A549 (cell line): ENCODE data around the gene STT3B. TPM values are rescaled to one million over a fixed set of nuclear protein-coding genes. Genes with fewer than 3 reads are reported as not detected.

Source experiments
- ATAC-seq, 2 experiments: fragments of 200-7000 bp in 1 of 2; fragments of >200 bp in 1 of 2; cut with Nextera tagmentation in 1 of 2; cut with Tn5 transposase in 1 of 2; 3 replicates each; pipeline versions ENCODE4 v1.8.0 to v1.9.1; 2018 to 2020; ENCODE audit warnings: mild to moderate bottlenecking in 1 of 2, moderate library complexity in 1 of 2
- CTCF ChIA-PET: fragments of 300-600 bp; sonication (Branson Sonifier 250); formaldehyde crosslinking; extraction: SDS; loops from one replicate; lab custom pipeline; 2021; ENCODE audit warnings: antibody characterized with exemption, inconsistent platforms; lab: Yijun Ruan, JAX
- POLR2A ChIA-PET: fragments of 350-600 bp; formaldehyde crosslinking; extraction: SDS; loops from one replicate; lab custom pipeline; 2021; ENCODE audit warnings: antibody characterized with exemption, inconsistent platforms; lab: Yijun Ruan, JAX
- DNase-seq, 2 experiments: peaks; one replicate each; pipeline versions ENCODE4 v3.0.0 to v3.0.0-alpha.2; 2011 to 2016; ENCODE audit warnings: low read depth in 1 of 2, low spot score in 1 of 2
- FAIRE-seq: peaks from 2 replicates; lab custom pipeline; 2011; peaks lifted over from hg19 to GRCh38; lab: Jason Lieb, UNC
- H3K27ac ChIP-seq, 2 experiments: fragments of >200 bp; sonication (Bioruptor Twin); formaldehyde crosslinking; 3 replicates each; pipeline ENCODE4 v1.5.1; 2016 to 2017
- H3K4me1 ChIP-seq: fragments of >200 bp; sonication (Bioruptor Twin); formaldehyde crosslinking; 3 replicates; pipeline ENCODE4 v1.6.1; 2016
- H3K4me2 ChIP-seq: fragments of >200 bp; sonication (Bioruptor Twin); formaldehyde crosslinking; 3 replicates; pipeline ENCODE4 v1.6.1; 2016
- H3K4me3 ChIP-seq: fragments of >200 bp; sonication (Bioruptor Twin); formaldehyde crosslinking; 3 replicates; pipeline ENCODE4 v1.5.1; 2016
- H3K9me3 ChIP-seq: fragments of >200 bp; sonication (Bioruptor Twin); formaldehyde crosslinking; 3 replicates; pipeline ENCODE4 v1.6.1; 2016
- EHF ChIP-seq: fragments of 250-450 bp; sonication (Bioruptor Pico); IDR thresholded peaks from 2 replicates; pipeline ENCODE4 v1.5.0; 2020; ENCODE audit warnings: mild to moderate bottlenecking
- FOSB ChIP-seq: fragments of 250-450 bp; sonication (Bioruptor Pico); IDR thresholded peaks from 2 replicates; pipeline ENCODE4 v1.5.0; 2020; ENCODE audit warnings: mild to moderate bottlenecking, moderate library complexity
- FOXS1 ChIP-seq: fragments of 250-450 bp; sonication (Bioruptor Pico); IDR thresholded peaks from 2 replicates; pipeline ENCODE4 v1.5.0; 2020; ENCODE audit warnings: mild to moderate bottlenecking, moderate library complexity
- HDAC2 ChIP-seq: fragments of 200-600 bp; sonication (generic); IDR thresholded peaks from 2 replicates; pipeline ENCODE4 v1.6.1; 2016
- HOXA7 ChIP-seq: fragments of 250-450 bp; sonication (Bioruptor Pico); IDR thresholded peaks from 2 replicates; pipeline ENCODE4 v1.5.0; 2020; ENCODE audit warnings: mild to moderate bottlenecking, moderate library complexity
- HOXB13 ChIP-seq: fragments of 250-450 bp; sonication (Bioruptor Pico); IDR thresholded peaks from 2 replicates; pipeline ENCODE4 v1.5.0; 2020; ENCODE audit warnings: low read depth, mild to moderate bottlenecking, moderate library complexity
- HOXB5 ChIP-seq: fragments of 250-450 bp; sonication (Bioruptor Pico); IDR thresholded peaks from 2 replicates; pipeline ENCODE4 v1.5.0; 2020; ENCODE audit warnings: mild to moderate bottlenecking, moderate library complexity
- KDM1A ChIP-seq: fragments of 200-600 bp; sonication (generic); IDR thresholded peaks from 2 replicates; pipeline ENCODE4 v1.6.1; 2016; ENCODE audit warnings: low read depth, mild to moderate bottlenecking
- KDM5A ChIP-seq: fragments of 200-600 bp; sonication (generic); IDR thresholded peaks from 2 replicates; pipeline ENCODE4 v1.6.1; 2016; ENCODE audit warnings: antibody characterized with exemption, mild to moderate bottlenecking
- MYC ChIP-seq: IDR thresholded peaks from 2 replicates; pipeline ENCODE4 v1.6.1; 2012; ENCODE audit warnings: mild to moderate bottlenecking, inconsistent platforms, low read length, improper control_type of control experiment, borderline replicate concordance
- NFE2L2 ChIP-seq: fragments of 150-350 bp; conservative IDR thresholded peaks from 2 replicates; pipeline ENCODE4 v1.6.1; 2014; ENCODE audit warnings: low read length
- NPAS2 ChIP-seq: fragments of 250-450 bp; sonication (Bioruptor Pico); IDR thresholded peaks from 2 replicates; pipeline ENCODE4 v1.8.0; 2022; ENCODE audit warnings: mild to moderate bottlenecking, moderate library complexity, borderline replicate concordance
- PBX3 ChIP-seq: IDR thresholded peaks from 2 replicates; pipeline ENCODE4 v1.6.1; 2012
- PHF8 ChIP-seq: fragments of 200-600 bp; sonication (generic); IDR thresholded peaks from 2 replicates; pipeline ENCODE4 v1.6.1; 2016; ENCODE audit warnings: low read depth, mild to moderate bottlenecking, antibody characterized with exemption, moderate library complexity, borderline replicate concordance
- POLR2A ChIP-seq: IDR thresholded peaks from 2 replicates; pipeline ENCODE4 v1.6.1; 2012; ENCODE audit warnings: mild to moderate bottlenecking, low read length
- SMC3 ChIP-seq: fragments of >200 bp; sonication (Bioruptor Twin); formaldehyde crosslinking; IDR thresholded peaks from 3 replicates; pipeline ENCODE4 v1.6.1; 2018; ENCODE audit warnings: inconsistent platforms
- SREBF2 ChIP-seq: fragments of 450-650 bp; IDR thresholded peaks from 2 replicates; pipeline ENCODE4 v1.6.1; 2014; ENCODE audit warnings: mild to moderate bottlenecking, moderate library complexity
- TP53 ChIP-seq: fragments of 250-450 bp; sonication (Bioruptor Pico); IDR thresholded peaks from 2 replicates; pipeline ENCODE4 v1.5.0; 2021; ENCODE audit warnings: mild to moderate bottlenecking, moderate library complexity
- USF2 ChIP-seq: fragments of 450-650 bp; IDR thresholded peaks from 2 replicates; pipeline ENCODE4 v1.6.1; 2014; ENCODE audit warnings: antibody characterized with exemption
- ZFP36 ChIP-seq: fragments of 450-650 bp; IDR thresholded peaks from 2 replicates; pipeline ENCODE4 v1.6.1; 2014; ENCODE audit warnings: borderline replicate concordance; ENCODE audit not compliant: partially characterized antibody
- WGBS: methylation state at CpG from one replicate; pipeline ENCODE4 v1.1.6; 2017; ENCODE audit errors: missing lambda C conversion rate; 5-methylcytosine and 5-hydroxymethylcytosine counted together
- polyA plus RNA-seq, 4 experiments: library from polyadenylated mRNA; depleted of rRNA in 3 of 4; stranded (reverse); fragments of >200 nt; fragmentation: RNase III in 1 of 4; extraction: RNeasy Plus Mini Kit Qiagen cat#74134 plus additional on column Dnase treatment in 1 of 4; gene quantifications; 2 replicates in 3 of 4; 3 replicates in 1 of 4; pipeline ENCODE4 v1.2.3, GENCODE V29; 2011 to 2017
- TF ChIP-seq, protein P1 (sequence below): IDR thresholded peaks from 2 replicates; pipeline ENCODE4 v1.6.1; 2012; ENCODE audit warnings: low read depth, borderline replicate concordance
- TF ChIP-seq, protein P2 (sequence below): fragments of 250-450 bp; sonication (Bioruptor Pico); IDR thresholded peaks from 2 replicates; pipeline ENCODE4 v1.5.0; 2020; ENCODE audit warnings: low read depth, mild to moderate bottlenecking, moderate library complexity

The STT3B gene
- polyA plus RNA-seq, 2 of the 4 experiments (the other 2 are of a cell fraction) = 92.1 to 171 TPM

GRCh38 chr3:31515486-31516284 lies 17.0 kb upstream of the STT3B start (continued):
- no peak for TF ChIP-seq SREBF2
- no peak for TF ChIP-seq SMC3
- TF ChIP-seq KDM5A = no peak
- no peak for TF ChIP-seq PBX3
- TF ChIP-seq, protein P1, sequence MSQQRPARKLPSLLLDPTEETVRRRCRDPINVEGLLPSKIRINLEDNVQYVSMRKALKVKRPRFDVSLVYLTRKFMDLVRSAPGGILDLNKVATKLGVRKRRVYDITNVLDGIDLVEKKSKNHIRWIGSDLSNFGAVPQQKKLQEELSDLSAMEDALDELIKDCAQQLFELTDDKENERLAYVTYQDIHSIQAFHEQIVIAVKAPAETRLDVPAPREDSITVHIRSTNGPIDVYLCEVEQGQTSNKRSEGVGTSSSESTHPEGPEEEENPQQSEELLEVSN = no peak

DNA sequence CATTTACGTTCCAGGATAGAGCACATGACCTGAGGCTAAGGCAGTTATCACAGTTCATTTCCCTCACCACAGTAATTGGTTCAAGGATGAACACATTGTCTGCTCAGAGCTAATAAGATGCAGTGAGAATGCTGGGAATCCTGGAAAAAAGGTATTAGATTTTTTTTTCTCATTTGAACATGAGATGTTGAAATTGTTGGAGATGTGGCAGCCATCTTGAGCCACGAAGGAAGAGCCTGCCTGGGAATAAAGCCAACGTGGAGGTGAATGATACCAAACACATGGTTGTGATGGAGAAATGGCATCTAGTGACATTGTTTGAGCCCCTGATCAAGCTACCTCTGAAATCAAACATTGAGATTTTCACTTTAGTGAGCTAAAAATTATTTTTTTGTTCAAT lies 16.0 kb upstream of the STT3B start:
- Histone ChIP-seq H3K4me1 (no peaks in the 10 kb centered on the region), H3K4me2 (no peak overlapping the region), H3K4me3 (no peak overlapping the region), H3K9me3 (no peaks in the 10 kb centered on the region), H3K27ac (no peak overlapping the region)
- FAIRE-seq (no peak), ATAC-seq (no peak), DNase-seq (no peak)
- POLR2A ChIA-PET = interaction anchor here (0.6 to 0.8 kb wide), 2 partner anchors 16 to 1663 kb away, joined by 5 read pairs; partner anchors contain the start of gene STT3B
- CTCF ChIA-PET = interaction anchor here (2.6 kb wide), 1 partner anchor 15 kb away, joined by 9 read pairs; the partner anchor contains the start of gene STT3B
- WGBS = 1% methylated on average over 3 of the region's 3 CpGs
- TF ChIP-seq NPAS2 (CRISPR knock-in tag) = no peak
- no peak for TF ChIP-seq NFE2L2
- TF ChIP-seq PHF8 = no peak
- no peak for TF ChIP-seq TP53 (CRISPR knock-in tag)
- TF ChIP-seq HDAC2 = no peak
- no peak for TF ChIP-seq MYC
- no peak for TF ChIP-seq HOXB13 (CRISPR knock-in tag)
- no peak for TF ChIP-seq PBX3
- TF ChIP-seq FOSB = no peak
- TF ChIP-seq EHF (CRISPR knock-in tag) = no peak
- TF ChIP-seq ZFP36 = no peak
- no peak for TF ChIP-seq POLR2A
- TF ChIP-seq USF2 = no peak
- TF ChIP-seq FOXS1 (CRISPR knock-in tag) = no peak
- no peak for TF ChIP-seq HOXA7 (CRISPR knock-in tag)
- no peak for TF ChIP-seq HOXB5
- TF ChIP-seq KDM1A = no peak
- TF ChIP-seq, protein P2, sequence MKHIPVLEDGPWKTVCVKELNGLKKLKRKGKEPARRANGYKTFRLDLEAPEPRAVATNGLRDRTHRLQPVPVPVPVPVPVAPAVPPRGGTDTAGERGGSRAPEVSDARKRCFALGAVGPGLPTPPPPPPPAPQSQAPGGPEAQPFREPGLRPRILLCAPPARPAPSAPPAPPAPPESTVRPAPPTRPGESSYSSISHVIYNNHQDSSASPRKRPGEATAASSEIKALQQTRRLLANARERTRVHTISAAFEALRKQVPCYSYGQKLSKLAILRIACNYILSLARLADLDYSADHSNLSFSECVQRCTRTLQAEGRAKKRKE (CRISPR knock-in tag) = no peak
- TF ChIP-seq, all 56 proteins: peak for 0
